A549 (cell line): Measurements from ENCODE around the gene GSE1. TPM values are rescaled to one million over a fixed set of nuclear protein-coding genes. Genes with fewer than 3 reads are reported as not detected.

Experiments used
- ATAC-seq, 2 experiments: fragments of 200-7000 bp in 1 of 2; fragments of >200 bp in 1 of 2; cut with Nextera tagmentation in 1 of 2; cut with Tn5 transposase in 1 of 2; 3 replicates each; pipeline versions ENCODE4 v1.8.0 to v1.9.1; 2018 to 2020; ENCODE audit warnings: mild to moderate bottlenecking in 1 of 2, moderate library complexity in 1 of 2
- CTCF ChIA-PET: fragments of 300-600 bp; sonication (Branson Sonifier 250); formaldehyde crosslinking; extraction: SDS; loops from one replicate; lab custom pipeline; 2021; ENCODE audit warnings: antibody characterized with exemption, inconsistent platforms; lab: Yijun Ruan, JAX
- POLR2A ChIA-PET: fragments of 350-600 bp; formaldehyde crosslinking; extraction: SDS; loops from one replicate; lab custom pipeline; 2021; ENCODE audit warnings: antibody characterized with exemption, inconsistent platforms; lab: Yijun Ruan, JAX
- DNase-seq, 2 experiments: peaks; one replicate each; pipeline versions ENCODE4 v3.0.0 to v3.0.0-alpha.2; 2011 to 2016; ENCODE audit warnings: low read depth in 1 of 2, low spot score in 1 of 2
- FAIRE-seq: peaks from 2 replicates; lab custom pipeline; 2011; peaks lifted over from hg19 to GRCh38; lab: Jason Lieb, UNC
- H3K27ac ChIP-seq, 2 experiments: fragments of >200 bp; sonication (Bioruptor Twin); formaldehyde crosslinking; 3 replicates each; pipeline ENCODE4 v1.5.1; 2016 to 2017
- H3K4me1 ChIP-seq: fragments of >200 bp; sonication (Bioruptor Twin); formaldehyde crosslinking; 3 replicates; pipeline ENCODE4 v1.6.1; 2016
- H3K4me2 ChIP-seq: fragments of >200 bp; sonication (Bioruptor Twin); formaldehyde crosslinking; 3 replicates; pipeline ENCODE4 v1.6.1; 2016
- H3K4me3 ChIP-seq: fragments of >200 bp; sonication (Bioruptor Twin); formaldehyde crosslinking; 3 replicates; pipeline ENCODE4 v1.5.1; 2016
- H3K9me3 ChIP-seq: fragments of >200 bp; sonication (Bioruptor Twin); formaldehyde crosslinking; 3 replicates; pipeline ENCODE4 v1.6.1; 2016
- CBX2 ChIP-seq: fragments of 200-600 bp; sonication (generic); IDR thresholded peaks from 2 replicates; pipeline ENCODE4 v1.6.1; 2016; ENCODE audit warnings: low read depth, mild to moderate bottlenecking, borderline replicate concordance
- CHD2 ChIP-seq: fragments of 150-350 bp; IDR thresholded peaks from 2 replicates; pipeline ENCODE4 v1.6.1; 2014; ENCODE audit warnings: low read length; ENCODE audit not compliant: partially characterized antibody
- CHD4 ChIP-seq: fragments of 200-600 bp; sonication (generic); IDR thresholded peaks from 2 replicates; pipeline ENCODE4 v1.6.1; 2016; ENCODE audit warnings: antibody characterized with exemption, mild to moderate bottlenecking, borderline replicate concordance
- EP300 ChIP-seq, 2 experiments: fragments of >200 bp; sonication (Bioruptor Twin); formaldehyde crosslinking; IDR thresholded peaks; 2 replicates in 1 of 2; 3 replicates in 1 of 2; pipeline ENCODE4 v1.6.1; 2016 to 2017
- ESRRA ChIP-seq: fragments of 150-350 bp; IDR thresholded peaks from 2 replicates; pipeline ENCODE4 v1.6.1; 2014; ENCODE audit warnings: mild to moderate bottlenecking, low read length, borderline replicate concordance
- FOXS1 ChIP-seq: fragments of 250-450 bp; sonication (Bioruptor Pico); IDR thresholded peaks from 2 replicates; pipeline ENCODE4 v1.5.0; 2020; ENCODE audit warnings: mild to moderate bottlenecking, moderate library complexity
- HMGXB4 ChIP-seq: fragments of 250-450 bp; sonication (Bioruptor Pico); IDR thresholded peaks from 2 replicates; pipeline ENCODE4 v1.5.0; 2021; ENCODE audit warnings: mild to moderate bottlenecking, moderate library complexity, borderline replicate concordance
- MAX ChIP-seq: IDR thresholded peaks from 2 replicates; pipeline ENCODE4 v1.6.1; 2012
- NR3C1 ChIP-seq: fragments of >200 bp; sonication (Bioruptor Twin); formaldehyde crosslinking; IDR thresholded peaks from 3 replicates; pipeline ENCODE4 v1.6.1; 2017
- PBX3 ChIP-seq: IDR thresholded peaks from 2 replicates; pipeline ENCODE4 v1.6.1; 2012
- RAD21 ChIP-seq, 2 experiments: fragments of >200 bp in 1 of 2; sonication (Bioruptor Twin) in 1 of 2; formaldehyde crosslinking in 1 of 2; IDR thresholded peaks in 1 of 2; conservative IDR thresholded peaks in 1 of 2; 2 replicates in 1 of 2; 3 replicates in 1 of 2; pipeline ENCODE4 v1.6.1; 2012 to 2018; ENCODE audit warnings: inconsistent platforms in 1 of 2
- RCOR1 ChIP-seq: fragments of 150-350 bp; IDR thresholded peaks from 2 replicates; pipeline ENCODE4 v1.6.1; 2014; ENCODE audit warnings: antibody characterized with exemption, low read length, low read depth
- RNF2 ChIP-seq: fragments of 200-600 bp; sonication (generic); IDR thresholded peaks from 2 replicates; pipeline ENCODE4 v1.6.1; 2016; ENCODE audit warnings: low read depth, mild to moderate bottlenecking, antibody characterized with exemption, moderate library complexity, borderline replicate concordance
- ZNF302 ChIP-seq: fragments of 250-450 bp; sonication (Bioruptor Pico); IDR thresholded peaks from 2 replicates; pipeline ENCODE4 v1.9.0; 2021; ENCODE audit warnings: inconsistent platforms, mild to moderate bottlenecking, moderate library complexity
- ZSCAN20 ChIP-seq: fragments of 250-450 bp; sonication (Bioruptor Pico); IDR thresholded peaks from 2 replicates; pipeline ENCODE4 v1.8.0; 2022; ENCODE audit warnings: mild to moderate bottlenecking, moderate library complexity
- WGBS: methylation state at CpG from one replicate; pipeline ENCODE4 v1.1.6; 2017; ENCODE audit errors: missing lambda C conversion rate; 5-methylcytosine and 5-hydroxymethylcytosine counted together
- polyA plus RNA-seq, 4 experiments: library from polyadenylated mRNA; depleted of rRNA in 3 of 4; stranded (reverse); fragments of >200 nt; fragmentation: RNase III in 1 of 4; extraction: RNeasy Plus Mini Kit Qiagen cat#74134 plus additional on column Dnase treatment in 1 of 4; gene quantifications; 2 replicates in 3 of 4; 3 replicates in 1 of 4; pipeline ENCODE4 v1.2.3, GENCODE V29; 2011 to 2017
- TF ChIP-seq, protein P1 (sequence below): IDR thresholded peaks from 2 replicates; pipeline ENCODE4 v1.6.1; 2012; ENCODE audit warnings: low read depth, borderline replicate concordance

GSE1 gene
- polyA plus RNA-seq, 2 of the 4 experiments (the other 2 are of a cell fraction), result 20.7 to 24.3 TPM

GRCh38 chr16:85602402-85603202 lies 10.5 kb upstream of the GSE1 start:
- CTCF ChIA-PET, result interaction anchor here (1.1 to 7.2 kb wide), 6 partner anchors 8 to 209 kb away, joined by 3 to 42 read pairs (median 4); no protein-coding TSS in a partner anchor
- ATAC-seq (0 out of 6 replicates have a peak, but pooled peaks of 1 of the 2 experiments have one; percentile 11), FAIRE-seq (no peak), DNase-seq (no peak)
- 73% methylated on average over 16 of the region's 24 CpGs for WGBS
- peak in 1 of 2 experiments; percentile 19; a peak in 1 of 5 replicates for TF ChIP-seq RAD21 (conservative IDR thresholded peaks at IDR 0.05 in 1 of 2, IDR thresholded peaks at IDR 0.05 in 1 of 2)
- no peak for TF ChIP-seq MAX
- no peak for TF ChIP-seq CHD4
- Histone ChIP-seq H3K4me1 (0 out of 3 replicates have a peak, but pooled peaks cover 5% of the 10 kb centered on the region), H3K4me3 (no peak overlapping the region), H3K4me2 (no peak overlapping the region), H3K9me3 (no peaks in the 10 kb centered on the region), H3K27ac (peak overlapping the region in 1 of 2 experiments; percentile 52; a peak in 3 of 6 replicates)
- POLR2A ChIA-PET, result no interaction called here

DNA sequence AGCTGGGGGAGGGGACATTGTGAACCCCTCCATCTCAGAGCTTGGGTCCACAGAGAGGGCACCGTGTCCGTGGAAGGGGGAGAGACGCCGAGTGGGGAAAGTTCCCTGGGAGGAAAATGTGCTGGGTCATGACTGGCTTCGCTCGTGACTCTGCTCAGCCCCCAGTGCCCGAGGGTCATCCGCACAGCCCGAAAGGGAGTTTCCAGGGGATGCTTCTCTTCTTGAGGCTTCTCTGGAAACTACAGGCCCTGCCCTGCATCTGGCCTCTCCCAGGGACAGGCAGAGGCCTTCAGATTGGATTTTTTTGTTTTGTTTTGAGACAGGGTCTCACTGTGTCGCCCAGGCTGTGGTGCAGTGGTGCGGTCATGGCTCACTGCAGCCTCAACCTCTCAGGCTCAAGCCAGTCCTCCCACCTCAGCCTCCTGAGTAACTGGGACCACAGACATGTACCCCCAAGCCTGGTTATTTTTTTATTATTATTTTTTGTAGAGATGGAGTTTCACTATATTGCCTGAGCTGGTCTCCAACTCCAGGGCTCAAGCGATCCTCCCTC lies 9.8 kb upstream of the GSE1 start:
- ATAC-seq, result peak in 1 of 2 experiments; percentile 17; a peak in 1 of 6 replicates
- H3K27ac ChIP-seq, result peak overlapping the region in 1 of 2 experiments; percentile 52; a peak in 2 of 6 replicates
- no peak for FAIRE-seq
- 90% methylated on average over 12 of the region's 12 CpGs for WGBS
- no peak overlapping the region for H3K4me3 ChIP-seq
- CTCF ChIA-PET, result interaction anchor here (0.6 to 1.1 kb wide), 3 partner anchors 12 to 135 kb away, joined by 3 to 4 read pairs (median 3); no protein-coding TSS in a partner anchor
- 0 out of 3 replicates have a peak, but pooled peaks cover 5% of the 10 kb centered on the region for H3K4me1 ChIP-seq
- TF ChIP-seq ESRRA (no peak), ZSCAN20 (CRISPR knock-in tag) (no peak), CHD2 (no peak), RAD21 (conservative IDR thresholded peaks at IDR 0.05 in 1 of 2, IDR thresholded peaks at IDR 0.05 in 1 of 2) (no peak), NR3C1 (no peak), FOXS1 (no peak), CBX2 (no peak), RNF2 (no peak), PBX3 (no peak), RCOR1 (no peak), EP300 (IDR thresholded peaks at IDR 0.05) (no peak), HMGXB4 (no peak), ZNF302 (no peak)
- TF ChIP-seq, protein P1, sequence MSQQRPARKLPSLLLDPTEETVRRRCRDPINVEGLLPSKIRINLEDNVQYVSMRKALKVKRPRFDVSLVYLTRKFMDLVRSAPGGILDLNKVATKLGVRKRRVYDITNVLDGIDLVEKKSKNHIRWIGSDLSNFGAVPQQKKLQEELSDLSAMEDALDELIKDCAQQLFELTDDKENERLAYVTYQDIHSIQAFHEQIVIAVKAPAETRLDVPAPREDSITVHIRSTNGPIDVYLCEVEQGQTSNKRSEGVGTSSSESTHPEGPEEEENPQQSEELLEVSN, result no peak
- H3K4me2 ChIP-seq, result no peak overlapping the region
- no peak for DNase-seq
- H3K9me3 ChIP-seq, result no peaks in the 10 kb centered on the region
- POLR2A ChIA-PET, result no interaction called here
